ENCODE measurements around the gene SLF2.
"Not testable (repeated sequence)": the region's sequence is repeated elsewhere in the genome, so short reads cannot be mapped to it uniquely, and the experiment has no call there.

- TF ChIP-seq CTCF (IDR thresholded peaks at IDR 0.05; ENCODE audit: low read length); EZH2 (IDR thresholded peaks at IDR 0.05; ENCODE audit: borderline replicate concordance, low read length): not testable (repeated sequence)
These were observed 62.6 kb downstream of the SLF2 start for GRCh38 chr10:100975397-100975796.
